HepG2 (cell line): ENCODE results near the gene ADGRE3. TPM values are rescaled to one million over a fixed set of nuclear protein-coding genes. Genes with fewer than 3 reads are reported as not detected.
A peak's percentile ranks its signal among the peaks of the same experiment; 100 is the strongest.

ENCODE experiments used
- ATAC-seq: fragments of 200-7000 bp; cut with Tn5 transposase; 3 replicates; pipeline ENCODE4 v1.9.1; 2020; ENCODE audit warnings: mild to moderate bottlenecking, moderate library complexity
- BruUV-seq: library from RNA; stranded (reverse); fragments of 400-500 nt; replicated peaks from 2 replicates; lab custom pipeline; 2021; lab: Mats Ljungman, UMichigan
- CTCF ChIA-PET: fragments of 300-600 bp; formaldehyde crosslinking; extraction: SDS; loops from one replicate; lab custom pipeline; 2021; ENCODE audit warnings: low total read pairs, inconsistent platforms, low intra/inter-chr PET ratio; lab: Yijun Ruan, JAX
- POLR2A ChIA-PET: fragments of 350-600 bp; sonication (Branson Sonifier 250); formaldehyde crosslinking; loops from one replicate; lab custom pipeline; 2020; ENCODE audit warnings: antibody characterized with exemption, inconsistent platforms; lab: Yijun Ruan, JAX
- DNase-seq: peaks from one replicate; pipeline ENCODE4 v3.0.0-alpha.2; 2015; ENCODE audit warnings: low spot score
- FAIRE-seq: peaks from 3 replicates; lab custom pipeline; 2011; peaks lifted over from hg19 to GRCh38; lab: Jason Lieb, UNC
- H2AFZ ChIP-seq: one replicate; pipeline ENCODE4 v1.6.1; 2011; ENCODE audit warnings: low read length, inconsistent platforms
- H3K27ac ChIP-seq: fragments of 300-600 bp; 3 replicates; pipeline ENCODE4 v1.8.0; 2011; ENCODE audit warnings: mixed run types, mild to moderate bottlenecking, mixed read lengths, low read length, inconsistent platforms; ENCODE audit not compliant: insufficient read depth; ENCODE audit errors: extremely low read length
- H3K27me3 ChIP-seq, 2 experiments: fragments of 200-600 bp in 1 of 2; 2 replicates in 1 of 2; 3 replicates in 1 of 2; pipeline versions ENCODE4 v1.6.0 to v1.8.0; 2011; ENCODE audit warnings: low read length in 2 of 2, mild to moderate bottlenecking in 2 of 2, moderate library complexity in 2 of 2, inconsistent platforms in 1 of 2; ENCODE audit not compliant: insufficient read depth in 2 of 2, control insufficient read depth in 1 of 2
- H3K36me3 ChIP-seq, 2 experiments: fragments of 200-600 bp in 1 of 2; replicated peaks in 1 of 2; 2 replicates in 1 of 2; 3 replicates in 1 of 2; pipeline versions ENCODE4 v1.5.1 to v1.8.0; 2011; ENCODE audit warnings: low read length in 2 of 2, inconsistent platforms in 1 of 2; ENCODE audit not compliant: insufficient read depth in 2 of 2, control insufficient read depth in 1 of 2
- H3K4me1 ChIP-seq: 2 replicates; pipeline ENCODE4 v1.5.1; 2012; ENCODE audit warnings: low read length, inconsistent platforms; ENCODE audit not compliant: insufficient read depth
- H3K4me2 ChIP-seq: 2 replicates; pipeline ENCODE4 v1.6.0; 2011; ENCODE audit warnings: low read depth, low read length, inconsistent platforms
- H3K4me3 ChIP-seq, 3 experiments: fragments of 200-600 bp in 1 of 3; sonication (generic), shearing (Covaris generic) in 1 of 3; replicated peaks in 1 of 3; 2 replicates each; pipeline ENCODE4 v1.5.1; 2011 to 2016; ENCODE audit warnings: low read length in 3 of 3, inconsistent platforms in 2 of 3, low read depth in 2 of 3, mild to moderate bottlenecking in 2 of 3, control low read depth in 1 of 3, mixed read lengths in 1 of 3; ENCODE audit not compliant: insufficient read depth in 1 of 3
- H3K79me2 ChIP-seq: one replicate; pipeline ENCODE4 v1.6.1; 2011; ENCODE audit warnings: low read length, inconsistent platforms; ENCODE audit not compliant: insufficient read depth
- H3K9ac ChIP-seq: 2 replicates; pipeline ENCODE4 v1.6.0; 2011; ENCODE audit warnings: mild to moderate bottlenecking, low read depth, low read length, inconsistent platforms; ENCODE audit not compliant: insufficient read depth
- H3K9me3 ChIP-seq: 2 replicates; pipeline ENCODE4 v1.5.1; 2012; ENCODE audit warnings: mild to moderate bottlenecking, low read length
- H4K20me1 ChIP-seq: 2 replicates; pipeline ENCODE4 v1.6.0; 2011; ENCODE audit warnings: inconsistent platforms, mild to moderate bottlenecking, low read length, moderate library complexity; ENCODE audit not compliant: insufficient read depth
- EEA1 ChIP-seq: sonication (generic); formaldehyde crosslinking; IDR thresholded peaks from 2 replicates; pipeline ENCODE4 v1.5.1; 2020; ENCODE audit warnings: mild to moderate bottlenecking, missing genetic modification reagents, borderline replicate concordance
- FIP1L1 ChIP-seq: fragments of 200-400 bp; formaldehyde crosslinking; IDR thresholded peaks from 2 replicates; pipeline ENCODE4 v1.6.1; 2018; ENCODE audit warnings: low read depth, mild to moderate bottlenecking, low read length, moderate library complexity, borderline replicate concordance; ENCODE audit not compliant: insufficient read depth
- GZF1 ChIP-seq: sonication (generic); formaldehyde crosslinking; IDR thresholded peaks from 2 replicates; pipeline ENCODE4 v1.5.1; 2020; ENCODE audit warnings: mild to moderate bottlenecking, missing genetic modification reagents
- HDAC6 ChIP-seq: fragments of 200-600 bp; sonication (generic); IDR thresholded peaks from 2 replicates; pipeline ENCODE4 v1.7.0; 2017; ENCODE audit warnings: mild to moderate bottlenecking, antibody characterized with exemption, low read length, low read depth
- MTF2 ChIP-seq: sonication (generic); formaldehyde crosslinking; IDR thresholded peaks from 2 replicates; pipeline ENCODE4 v1.5.0; 2020; ENCODE audit warnings: missing genetic modification reagents, borderline replicate concordance
- REL ChIP-seq: sonication (generic); formaldehyde crosslinking; conservative IDR thresholded peaks from 2 replicates; pipeline ENCODE4 v1.8.0; 2022; ENCODE audit warnings: mild to moderate bottlenecking, missing genetic modification reagents, moderate library complexity
- RXRA ChIP-seq: sonication (generic); formaldehyde crosslinking; IDR thresholded peaks from 2 replicates; pipeline ENCODE4 v1.5.1; 2020; ENCODE audit warnings: missing genetic modification reagents
- ZNF18 ChIP-seq: sonication (generic); formaldehyde crosslinking; IDR thresholded peaks from 2 replicates; pipeline ENCODE4 v1.8.0; 2022; ENCODE audit warnings: mild to moderate bottlenecking, missing genetic modification reagents; ENCODE audit not compliant: insufficient replicate concordance
- ZNF34 ChIP-seq: sonication (generic); formaldehyde crosslinking; IDR thresholded peaks from 2 replicates; pipeline ENCODE4 v1.4.0; 2020; ENCODE audit warnings: mild to moderate bottlenecking, missing genetic modification reagents, borderline replicate concordance
- ZNF543 ChIP-seq: sonication (generic); formaldehyde crosslinking; IDR thresholded peaks from 2 replicates; pipeline ENCODE4 v1.4.0; 2020; ENCODE audit warnings: mild to moderate bottlenecking, missing genetic modification reagents
- WGBS: methylation state at CpG from one replicate; pipeline ENCODE4 v1.1.6; 2017; ENCODE audit warnings: low lambda C conversion rate; 5-methylcytosine and 5-hydroxymethylcytosine counted together
- in situ Hi-C: cut with HindIII; loops from 2 replicates; pipeline ENCODE4 v1.10.0; 2017; ENCODE audit warnings: low pct_unique_long_range_greater_than_20kb; ENCODE audit not compliant: extremely low pct_ligation_motif_present
- intact Hi-C: fragments of 100-400 bp; cut with micrococcal nuclease; formaldehyde crosslinking; loops from one replicate; pipeline ENCODE4 v1.10.0; 2022; ENCODE audit not compliant: unreplicated experiment
- polyA plus RNA-seq, 8 experiments: library from polyadenylated mRNA; depleted of rRNA in 3 of 8; stranded (reverse) in 7 of 8; unstranded in 1 of 8; fragments of >200 nt; fragmentation: Illumina TruSeq in 4 of 8; extraction: Trizol in 4 of 8; gene quantifications; 2 replicates each; pipeline versions ENCODE4 v1.2.1 to v1.2.3, GENCODE V29; 2011 to 2016; ENCODE audit warnings: low read depth in 4 of 8, missing spikeins in 1 of 8, mixed read lengths in 1 of 8; ENCODE audit not compliant: insufficient read depth in 1 of 8
- total RNA-seq, 5 experiments: library from RNA; depleted of rRNA; stranded (reverse); fragments of >200 nt; fragmentation: Illumina TruSeq; extraction: Trizol; gene quantifications; 2 replicates each; pipeline ENCODE4 v1.2.3, GENCODE V29; 2016; ENCODE audit warnings: low read depth in 1 of 5
- TF ChIP-seq, protein P1 (sequence below): sonication (generic); formaldehyde crosslinking; IDR thresholded peaks from 2 replicates; pipeline ENCODE4 v1.4.0; 2020; ENCODE audit warnings: missing genetic modification reagents
- TF ChIP-seq, protein P2 (sequence below): sonication (generic); formaldehyde crosslinking; IDR thresholded peaks from 2 replicates; pipeline ENCODE4 v1.5.0; 2020; ENCODE audit warnings: mild to moderate bottlenecking, low read depth, missing genetic modification reagents, borderline replicate concordance
- TF ChIP-seq, protein P3 (sequence below): sonication (generic); formaldehyde crosslinking; IDR thresholded peaks from 2 replicates; pipeline ENCODE4 v1.5.1; 2020; ENCODE audit warnings: missing genetic modification reagents, mild to moderate bottlenecking, borderline replicate concordance

ADGRE3 gene
- total and polyA plus RNA-seq, 2 of the 13 experiments (the other 11 are each of a cell fraction or from before 2014, with no cell fraction given) = not detected

DNA sequence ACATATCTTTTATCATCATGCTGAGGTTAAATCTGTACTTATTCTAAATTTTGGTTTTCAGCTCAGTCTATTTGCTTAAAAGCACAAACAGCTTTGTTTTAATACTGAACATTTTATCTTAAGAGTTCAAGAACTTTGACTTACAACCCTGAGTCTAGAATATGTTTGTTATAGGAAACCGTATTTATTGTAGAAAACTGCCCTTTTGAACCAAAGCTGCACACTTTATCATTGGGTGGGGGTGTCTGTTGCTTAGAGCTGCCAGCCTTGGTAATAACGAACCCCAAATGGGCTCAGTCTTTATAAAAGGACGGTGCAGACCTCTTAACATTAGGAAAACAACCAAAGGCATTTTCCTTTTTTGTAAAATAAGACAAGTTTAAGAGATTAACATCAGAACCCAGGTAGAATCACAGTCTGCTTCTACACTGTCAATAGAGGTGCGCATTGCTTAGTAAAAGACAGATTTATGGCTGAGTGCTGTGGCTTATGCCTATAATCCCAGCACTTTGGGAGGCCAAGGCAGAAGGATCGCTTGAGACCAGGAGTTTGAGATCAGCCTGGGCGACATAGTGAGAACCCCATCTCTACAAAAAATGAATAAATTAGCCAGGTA is 14.7 kb downstream of the ADGRE3 start:
- Histone ChIP-seq H3K4me1 (0 out of 2 replicates have a peak, but pooled peaks cover 13% of the 10 kb centered on the region), H3K4me3 (no peak overlapping the region), H3K9me3 (no peaks in the 10 kb centered on the region), H3K79me2 (no peaks in the 10 kb centered on the region), H3K27ac (no peak overlapping the region), H3K9ac (no peak overlapping the region), H3K4me2 (no peak overlapping the region), H3K36me3 (no peaks in the 10 kb centered on the region), H3K27me3 (no peaks in the 10 kb centered on the region), H4K20me1 (no peaks in the 10 kb centered on the region), H2AFZ (no peak overlapping the region)
- intact Hi-C loops (no loop called here), in situ Hi-C loops (no loop called here)
- BruUV-seq = no TSS peak
- no peak for FAIRE-seq
- peak; percentile 99 for TF ChIP-seq GZF1 (CRISPR knock-in tag)
- no peak for TF ChIP-seq EEA1 (CRISPR knock-in tag)
- CTCF ChIA-PET = no interaction called here
- no peak for ATAC-seq
- POLR2A ChIA-PET = no interaction called here
- 12% methylated on average over 6 of the region's 6 CpGs for WGBS
- no peak for DNase-seq

DNA sequence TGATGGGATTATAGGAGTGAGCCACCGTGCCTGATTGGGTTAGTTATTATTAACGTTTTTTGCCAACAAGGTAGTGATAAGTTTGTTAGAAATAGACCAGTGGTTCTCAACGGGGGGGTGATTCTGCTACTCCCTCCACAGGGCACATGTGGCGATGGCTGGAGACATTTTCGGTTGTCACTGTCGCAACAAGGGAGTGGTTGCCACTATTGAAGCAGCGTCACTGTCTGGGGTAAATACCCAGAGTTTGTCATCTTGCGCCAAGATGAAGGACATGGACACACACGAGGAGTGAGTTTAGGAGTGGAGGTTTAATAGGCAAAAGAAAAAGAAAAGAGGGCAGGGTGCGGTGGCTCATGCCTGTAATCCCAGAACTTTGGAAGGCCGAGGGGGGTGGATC is 18.9 kb downstream of the ADGRE3 start:
- H3K36me3 ChIP-seq = no peaks in the 10 kb centered on the region
- no peak overlapping the region for H3K4me2 ChIP-seq
- no peak overlapping the region for H2AFZ ChIP-seq
- TF ChIP-seq ZNF18 (no peak), HDAC6 (no peak), MTF2 (CRISPR knock-in tag) (no peak), ZNF543 (CRISPR knock-in tag) (no peak), FIP1L1 (no peak), REL (no peak), ZNF34 (CRISPR knock-in tag) (no peak), RXRA (CRISPR knock-in tag) (no peak)
- TF ChIP-seq, protein P1, sequence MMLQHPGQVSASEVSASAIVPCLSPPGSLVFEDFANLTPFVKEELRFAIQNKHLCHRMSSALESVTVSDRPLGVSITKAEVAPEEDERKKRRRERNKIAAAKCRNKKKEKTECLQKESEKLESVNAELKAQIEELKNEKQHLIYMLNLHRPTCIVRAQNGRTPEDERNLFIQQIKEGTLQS (CRISPR knock-in tag) = no peak
- TF ChIP-seq, protein P2, sequence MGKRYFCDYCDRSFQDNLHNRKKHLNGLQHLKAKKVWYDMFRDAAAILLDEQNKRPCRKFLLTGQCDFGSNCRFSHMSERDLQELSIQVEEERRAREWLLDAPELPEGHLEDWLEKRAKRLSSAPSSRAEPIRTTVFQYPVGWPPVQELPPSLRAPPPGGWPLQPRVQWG (CRISPR knock-in tag) = no peak
- TF ChIP-seq, protein P3, sequence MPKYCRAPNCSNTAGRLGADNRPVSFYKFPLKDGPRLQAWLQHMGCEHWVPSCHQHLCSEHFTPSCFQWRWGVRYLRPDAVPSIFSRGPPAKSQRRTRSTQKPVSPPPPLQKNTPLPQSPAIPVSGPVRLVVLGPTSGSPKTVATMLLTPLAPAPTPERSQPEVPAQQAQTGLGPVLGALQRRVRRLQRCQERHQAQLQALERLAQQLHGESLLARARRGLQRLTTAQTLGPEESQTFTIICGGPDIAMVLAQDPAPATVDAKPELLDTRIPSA (CRISPR knock-in tag) = no peak
- ATAC-seq (no peak), DNase-seq (no peak), FAIRE-seq (no peak)
- 0 out of 2 replicates have a peak, but pooled peaks cover 13% of the 10 kb centered on the region for H3K4me1 ChIP-seq
- BruUV-seq = no TSS peak
- H3K27me3 ChIP-seq = no peaks in the 10 kb centered on the region
- in situ Hi-C loops = no loop called here
- no peaks in the 10 kb centered on the region for H3K79me2 ChIP-seq
- no peak overlapping the region for H3K27ac ChIP-seq
- ChIA-PET POLR2A (no interaction called here), CTCF (no interaction called here)
- H3K4me3 ChIP-seq = no peak overlapping the region
- no peaks in the 10 kb centered on the region for H3K9me3 ChIP-seq
- H3K9ac ChIP-seq = no peak overlapping the region
- H4K20me1 ChIP-seq = no peaks in the 10 kb centered on the region
- intact Hi-C loops = no loop called here
- 47% methylated on average over 11 of the region's 11 CpGs for WGBS
